Measurements from ENCODE around the gene PGM5.
A peak's percentile ranks its signal among the peaks of the same experiment; 100 is the strongest.

The PGM5 gene

DNA sequence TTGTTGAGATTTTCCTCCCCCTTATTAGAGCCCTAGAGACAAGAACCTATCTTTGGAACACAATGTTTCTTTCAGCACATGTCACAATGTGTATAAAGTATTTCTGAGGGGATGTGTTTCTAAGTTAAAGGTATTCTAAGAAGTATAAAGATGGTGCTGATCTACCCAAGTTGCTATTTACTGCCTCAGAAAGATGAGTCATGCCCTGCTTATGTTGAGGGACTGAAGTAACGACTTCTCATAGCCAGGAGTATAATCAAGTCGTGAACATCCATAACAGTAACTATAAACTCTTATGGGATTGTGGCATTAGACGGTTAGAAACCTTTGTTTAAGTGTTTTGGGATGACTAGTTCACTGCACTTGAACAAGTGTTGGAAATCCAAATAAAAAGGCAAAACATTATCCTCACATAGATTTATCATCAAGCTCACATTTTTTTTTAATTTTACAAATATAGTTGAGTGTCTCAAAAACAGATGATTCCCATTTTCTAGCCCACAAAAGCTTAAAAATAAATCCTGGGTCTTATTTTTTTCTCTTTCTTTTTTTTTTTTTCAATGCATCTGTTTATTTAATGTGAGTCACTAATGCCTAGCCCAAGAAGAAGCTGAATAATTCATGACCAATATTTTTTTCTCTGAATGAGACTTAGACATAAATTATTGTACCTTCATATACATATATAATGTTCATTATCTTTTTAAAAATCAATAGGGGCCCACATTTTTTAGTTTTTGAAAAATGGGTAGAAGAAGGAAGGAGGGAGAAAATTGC, 196.5 kb downstream of the PGM5 start:
- peak overlapping the region; percentile 83 for H3K27ac ChIP-seq (ENCODE audit: low read depth, low read length)
- no peak overlapping the region for H3K9ac ChIP-seq (ENCODE audit: low read length)
- H3K27me3 ChIP-seq (ENCODE audit: control insufficient read depth, insufficient read depth, low read length), result no peaks in the 10 kb centered on the region
- no peak overlapping the region for H3K4me3 ChIP-seq (ENCODE audit: low read length)
- no peaks in the 10 kb centered on the region for H3K36me3 ChIP-seq (ENCODE audit: control insufficient read depth, insufficient read depth, low read length)
- H3K4me1 ChIP-seq (ENCODE audit: control insufficient read depth, insufficient read depth, low read length), result peaks cover 27% of the 10 kb centered on the region

GRCh38 chr9:68555437-68556150, 199.2 kb downstream of the PGM5 start:
- Histone ChIP-seq H3K36me3 (ENCODE audit: control insufficient read depth, insufficient read depth, low read length) (no peaks in the 10 kb centered on the region), H3K27me3 (ENCODE audit: control insufficient read depth, insufficient read depth, low read length) (no peaks in the 10 kb centered on the region), H3K27ac (ENCODE audit: low read depth, low read length) (no peak overlapping the region), H3K9ac (ENCODE audit: low read length) (no peak overlapping the region), H3K4me3 (ENCODE audit: low read length) (no peak overlapping the region), H3K4me1 (ENCODE audit: control insufficient read depth, insufficient read depth, low read length) (peaks cover 29% of the 10 kb centered on the region)

- H3K27me3 ChIP-seq (ENCODE audit: control insufficient read depth, insufficient read depth, low read length), result no peaks in the 10 kb centered on the region
- no peak overlapping the region for H3K4me3 ChIP-seq (ENCODE audit: low read length)
- H3K9ac ChIP-seq (ENCODE audit: low read length), result no peak overlapping the region
- H3K4me1 ChIP-seq (ENCODE audit: control insufficient read depth, insufficient read depth, low read length), result peaks cover 12% of the 10 kb centered on the region
- H3K27ac ChIP-seq (ENCODE audit: low read depth, low read length), result no peak overlapping the region
- H3K36me3 ChIP-seq (ENCODE audit: control insufficient read depth, insufficient read depth, low read length), result no peaks in the 10 kb centered on the region
These were observed 202.1 kb downstream of the PGM5 start for GRCh38 chr9:68558545-68558944.

DNA sequence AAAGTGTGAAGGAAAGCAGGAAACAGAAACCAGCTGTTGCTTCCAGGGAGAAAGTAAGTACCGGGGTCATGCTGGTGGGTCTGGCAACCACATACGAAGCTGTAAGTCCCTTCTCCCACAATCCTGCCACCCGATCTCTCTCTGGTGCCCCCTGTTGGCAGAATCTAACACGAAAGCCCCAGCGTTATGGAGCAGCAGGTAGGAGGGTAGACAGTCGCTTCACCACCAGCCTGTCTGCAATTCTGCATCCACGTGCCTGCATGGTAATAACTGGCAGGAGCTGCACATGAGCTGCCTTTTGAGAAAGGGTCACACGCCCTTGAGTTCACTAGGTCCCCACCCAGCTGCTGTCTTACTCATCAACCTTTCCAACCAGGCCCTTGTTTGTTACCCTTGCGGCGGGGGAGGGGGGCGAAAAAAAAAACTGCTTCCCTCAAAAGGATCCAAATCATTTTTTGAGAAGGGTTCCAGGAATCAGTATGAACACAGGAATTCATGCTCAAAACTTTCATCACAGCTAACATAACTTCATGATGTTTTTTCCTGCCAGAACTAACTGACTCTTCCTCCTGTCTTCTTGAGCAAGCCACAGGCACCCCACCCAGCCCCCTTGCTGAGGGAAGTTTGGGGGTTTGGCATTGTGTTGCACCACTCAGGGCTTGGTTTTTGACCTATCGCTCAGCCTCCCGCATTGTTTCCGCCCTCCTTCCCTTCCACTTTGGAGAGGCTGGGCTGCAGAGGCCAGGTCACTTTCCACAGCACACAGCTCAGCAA, 203.8 kb downstream of the PGM5 start:
- Histone ChIP-seq H3K9ac (ENCODE audit: low read length) (no peak overlapping the region), H3K4me1 (ENCODE audit: control insufficient read depth, insufficient read depth, low read length) (peaks cover 13% of the 10 kb centered on the region), H3K36me3 (ENCODE audit: control insufficient read depth, insufficient read depth, low read length) (no peaks in the 10 kb centered on the region), H3K27me3 (ENCODE audit: control insufficient read depth, insufficient read depth, low read length) (no peaks in the 10 kb centered on the region), H3K4me3 (ENCODE audit: low read length) (no peak overlapping the region), H3K27ac (ENCODE audit: low read depth, low read length) (peak overlapping the region; percentile 49)

DNA sequence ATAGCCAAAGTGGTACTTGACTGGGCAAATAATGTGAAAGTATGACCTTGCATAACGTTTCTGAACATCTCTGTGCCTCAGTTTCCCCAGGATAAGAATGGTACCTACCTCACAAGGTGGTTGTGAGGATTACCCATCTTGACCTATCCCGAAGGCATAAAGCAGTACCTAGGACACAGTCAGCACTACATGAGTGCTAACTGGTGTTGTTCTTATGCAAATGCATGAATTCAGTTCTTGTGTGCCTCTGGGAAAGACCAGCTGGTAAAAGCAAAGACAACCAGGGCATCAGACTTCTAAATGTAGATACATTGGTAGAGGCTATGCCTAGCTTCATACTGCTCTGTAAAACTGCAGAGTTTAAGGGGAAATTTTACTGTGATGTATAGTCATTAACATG, 206.1 kb downstream of the PGM5 start:
- peaks cover 13% of the 10 kb centered on the region for H3K4me1 ChIP-seq (ENCODE audit: control insufficient read depth, insufficient read depth, low read length)
- no peak overlapping the region for H3K4me3 ChIP-seq (ENCODE audit: low read length)
- no peak overlapping the region for H3K27ac ChIP-seq (ENCODE audit: low read depth, low read length)
- no peaks in the 10 kb centered on the region for H3K36me3 ChIP-seq (ENCODE audit: control insufficient read depth, insufficient read depth, low read length)
- H3K9ac ChIP-seq (ENCODE audit: low read length), result no peak overlapping the region
- no peaks in the 10 kb centered on the region for H3K27me3 ChIP-seq (ENCODE audit: control insufficient read depth, insufficient read depth, low read length)

DNA sequence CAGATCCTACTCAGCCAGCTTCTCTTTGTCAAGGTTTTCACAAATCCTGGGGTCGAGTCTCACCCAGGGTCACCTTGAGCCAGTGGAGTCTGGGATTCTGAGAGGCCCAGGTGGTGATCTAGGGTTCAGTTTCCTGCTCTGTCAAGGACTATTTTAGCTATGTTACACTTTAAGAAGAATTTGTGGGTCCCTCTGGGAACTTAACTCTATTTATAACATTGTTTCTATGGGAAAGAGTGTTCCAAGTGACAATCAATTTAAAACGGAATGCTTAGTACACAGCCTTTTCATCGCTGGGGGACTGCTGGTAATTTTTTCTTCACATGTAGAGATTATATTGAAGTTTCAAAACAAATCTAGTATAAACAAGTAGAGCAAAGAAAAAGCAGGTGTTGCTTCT, 211.2 kb downstream of the PGM5 start:
- H3K4me1 ChIP-seq (ENCODE audit: control insufficient read depth, insufficient read depth, low read length), result peaks cover 7% of the 10 kb centered on the region
- no peaks in the 10 kb centered on the region for H3K36me3 ChIP-seq (ENCODE audit: control insufficient read depth, insufficient read depth, low read length)
- H3K27me3 ChIP-seq (ENCODE audit: control insufficient read depth, insufficient read depth, low read length), result no peaks in the 10 kb centered on the region
- no peak overlapping the region for H3K27ac ChIP-seq (ENCODE audit: low read depth, low read length)
- H3K4me3 ChIP-seq (ENCODE audit: low read length), result no peak overlapping the region
- no peak overlapping the region for H3K9ac ChIP-seq (ENCODE audit: low read length)

DNA sequence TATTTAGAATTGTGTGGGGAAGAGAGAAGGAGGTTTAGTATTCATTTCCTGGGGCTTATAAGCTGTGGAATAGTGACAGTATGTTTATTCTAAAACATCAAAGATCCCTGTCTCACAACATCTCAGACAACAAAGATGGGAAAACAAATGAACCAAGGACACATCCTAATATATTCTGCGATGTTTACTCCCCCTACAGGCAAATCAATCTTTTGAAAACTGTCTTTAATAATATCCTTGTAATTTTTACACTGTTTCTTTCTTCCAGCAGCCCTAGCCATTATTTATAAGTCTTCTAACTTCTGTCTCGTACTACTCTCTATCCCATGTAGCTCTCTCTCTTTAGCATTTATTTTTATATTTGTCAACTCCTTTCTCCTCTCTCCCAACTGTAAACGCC, 217.7 kb downstream of the PGM5 start:
- H3K9ac ChIP-seq (ENCODE audit: low read length), result no peak overlapping the region
- no peaks in the 10 kb centered on the region for H3K27me3 ChIP-seq (ENCODE audit: control insufficient read depth, insufficient read depth, low read length)
- H3K4me1 ChIP-seq (ENCODE audit: control insufficient read depth, insufficient read depth, low read length), result no peaks in the 10 kb centered on the region
- H3K4me3 ChIP-seq (ENCODE audit: low read length), result no peak overlapping the region
- no peaks in the 10 kb centered on the region for H3K36me3 ChIP-seq (ENCODE audit: control insufficient read depth, insufficient read depth, low read length)
- no peak overlapping the region for H3K27ac ChIP-seq (ENCODE audit: low read depth, low read length)

GRCh38 chr9:68575817-68576216, 219.4 kb downstream of the PGM5 start:
- H3K9ac ChIP-seq (ENCODE audit: low read length), result no peak overlapping the region
- no peaks in the 10 kb centered on the region for H3K36me3 ChIP-seq (ENCODE audit: control insufficient read depth, insufficient read depth, low read length)
- no peak overlapping the region for H3K4me3 ChIP-seq (ENCODE audit: low read length)
- H3K4me1 ChIP-seq (ENCODE audit: control insufficient read depth, insufficient read depth, low read length), result no peaks in the 10 kb centered on the region
- no peak overlapping the region for H3K27ac ChIP-seq (ENCODE audit: low read depth, low read length)
- no peaks in the 10 kb centered on the region for H3K27me3 ChIP-seq (ENCODE audit: control insufficient read depth, insufficient read depth, low read length)

- Histone ChIP-seq H3K9ac (ENCODE audit: low read length) (no peak overlapping the region), H3K27me3 (ENCODE audit: control insufficient read depth, insufficient read depth, low read length) (no peaks in the 10 kb centered on the region), H3K4me3 (ENCODE audit: low read length) (no peak overlapping the region), H3K4me1 (ENCODE audit: control insufficient read depth, insufficient read depth, low read length) (no peaks in the 10 kb centered on the region), H3K36me3 (ENCODE audit: control insufficient read depth, insufficient read depth, low read length) (no peaks in the 10 kb centered on the region), H3K27ac (ENCODE audit: low read depth, low read length) (no peak overlapping the region)
These were observed 221.6 kb downstream of the PGM5 start for GRCh38 chr9:68577774-68578591.

Data from rectal smooth muscle tissue (tissue), 1 donor.